HepG2 (cell line): Measurements from ENCODE around the gene POLR1C. TPM values are rescaled to one million over a fixed set of nuclear protein-coding genes. Genes with fewer than 3 reads are reported as not detected.

Experiments used
- ERF ChIP-seq: IDR thresholded peaks from 2 replicates; pipeline ENCODE4 v1.6.1; 2018; ENCODE audit warnings: missing biosample characterization, missing genetic modification reagents
- ETV6 ChIP-seq: sonication (generic); formaldehyde crosslinking; conservative IDR thresholded peaks from 2 replicates; pipeline ENCODE4 v1.4.0; 2020; ENCODE audit warnings: missing genetic modification reagents
- KAT8 ChIP-seq: IDR thresholded peaks from 2 replicates; pipeline ENCODE4 v1.6.1; 2016; ENCODE audit warnings: missing genetic modification reagents, missing compliant biosample characterization
- MAZ ChIP-seq, 2 experiments: sonication (generic) in 1 of 2; formaldehyde crosslinking in 1 of 2; IDR thresholded peaks; 2 replicates each; pipeline versions ENCODE4 v1.5.0 to v1.6.1; 2012 to 2020; ENCODE audit warnings: low read depth in 2 of 2, mild to moderate bottlenecking in 2 of 2, borderline replicate concordance in 1 of 2, improper control_type of control experiment in 1 of 2, low read length in 1 of 2, missing genetic modification reagents in 1 of 2, moderate library complexity in 1 of 2
- NFKB2 ChIP-seq: sonication (generic); formaldehyde crosslinking; IDR thresholded peaks from 2 replicates; pipeline ENCODE4 v1.4.0; 2020; ENCODE audit warnings: missing genetic modification reagents, borderline replicate concordance
- RNF2 ChIP-seq: fragments of 450-650 bp; conservative IDR thresholded peaks from 2 replicates; pipeline ENCODE4 v1.6.1; 2016; ENCODE audit warnings: low read depth
- STAT5B ChIP-seq: sonication (generic); formaldehyde crosslinking; IDR thresholded peaks from 2 replicates; pipeline ENCODE4 v1.4.0; 2020; ENCODE audit warnings: missing genetic modification reagents
- THAP11 ChIP-seq: IDR thresholded peaks from 2 replicates; pipeline ENCODE4 v1.6.1; 2016; ENCODE audit warnings: missing biosample characterization, missing genetic modification reagents
- ZNF362 ChIP-seq: sonication (generic); formaldehyde crosslinking; IDR thresholded peaks from 2 replicates; pipeline ENCODE4 v1.4.0; 2020; ENCODE audit warnings: missing genetic modification reagents, mild to moderate bottlenecking, borderline replicate concordance
- ZNF569 ChIP-seq: sonication (generic); formaldehyde crosslinking; IDR thresholded peaks from 2 replicates; pipeline ENCODE4 v1.5.0; 2020; ENCODE audit warnings: mild to moderate bottlenecking, missing genetic modification reagents, moderate library complexity, borderline replicate concordance
- ZNF616 ChIP-seq: sonication (generic); formaldehyde crosslinking; IDR thresholded peaks from 2 replicates; pipeline ENCODE4 v1.5.0; 2020; ENCODE audit warnings: low read depth, mild to moderate bottlenecking, missing genetic modification reagents
- polyA plus RNA-seq, 8 experiments: library from polyadenylated mRNA; depleted of rRNA in 3 of 8; stranded (reverse) in 7 of 8; unstranded in 1 of 8; fragments of >200 nt; fragmentation: Illumina TruSeq in 4 of 8; extraction: Trizol in 4 of 8; gene quantifications; 2 replicates each; pipeline versions ENCODE4 v1.2.1 to v1.2.3, GENCODE V29; 2011 to 2016; ENCODE audit warnings: low read depth in 4 of 8, missing spikeins in 1 of 8, mixed read lengths in 1 of 8; ENCODE audit not compliant: insufficient read depth in 1 of 8
- total RNA-seq, 5 experiments: library from RNA; depleted of rRNA; stranded (reverse); fragments of >200 nt; fragmentation: Illumina TruSeq; extraction: Trizol; gene quantifications; 2 replicates each; pipeline ENCODE4 v1.2.3, GENCODE V29; 2016; ENCODE audit warnings: low read depth in 1 of 5
- TF ChIP-seq, protein P1 (sequence below): IDR thresholded peaks from 2 replicates; pipeline ENCODE4 v1.6.1; 2016; ENCODE audit warnings: missing compliant biosample characterization, missing genetic modification reagents, borderline replicate concordance
- TF ChIP-seq, protein P2 (sequence below): sonication (generic); formaldehyde crosslinking; IDR thresholded peaks from 2 replicates; pipeline ENCODE4 v1.4.0; 2020; ENCODE audit warnings: mild to moderate bottlenecking, missing genetic modification reagents, borderline replicate concordance
- TF ChIP-seq, protein P3 (sequence below): sonication (generic); formaldehyde crosslinking; IDR thresholded peaks from 2 replicates; pipeline ENCODE4; 2020; ENCODE audit warnings: missing genetic modification reagents, mild to moderate bottlenecking, borderline replicate concordance

The POLR1C gene
- total and polyA plus RNA-seq, 2 of the 13 experiments (the other 11 are each of a cell fraction or from before 2014, with no cell fraction given): 62.6 to 72.2 TPM

GRCh38 chr6:43509142-43509983 is 7.5 kb upstream of the POLR1C start (continued):
- TF ChIP-seq THAP11 (no peak), ERF (CRISPR knock-in tag) (peak; percentile 37; the same call in 1 of the 2 replicates), NFKB2 (peak; percentile 69; the same call in 1 of the 2 replicates), ZNF362 (CRISPR knock-in tag) (no peak), ZNF616 (CRISPR knock-in tag) (peak; percentile 40; the same call in 1 of the 2 replicates), MAZ (IDR thresholded peaks at IDR 0.05; ENCODE audit: borderline replicate concordance, low read depth, low read length) (no peak), MAZ (CRISPR knock-in tag; IDR thresholded peaks at IDR 0.05; ENCODE audit: low read depth) (no peak; the same call in 1 of the 2 replicates), STAT5B (CRISPR knock-in tag) (0 out of 2 replicates have a peak, but pooled peaks have one; percentile 25), RNF2 (peak; percentile 77), ETV6 (CRISPR knock-in tag) (peak; percentile 68; the same call in 1 of the 2 replicates), ZNF569 (CRISPR knock-in tag) (0 out of 2 replicates have a peak, but pooled peaks have one; percentile 36), KAT8 (CRISPR knock-in tag) (0 out of 2 replicates have a peak, but pooled peaks have one; percentile 30)
- TF ChIP-seq, protein P1, sequence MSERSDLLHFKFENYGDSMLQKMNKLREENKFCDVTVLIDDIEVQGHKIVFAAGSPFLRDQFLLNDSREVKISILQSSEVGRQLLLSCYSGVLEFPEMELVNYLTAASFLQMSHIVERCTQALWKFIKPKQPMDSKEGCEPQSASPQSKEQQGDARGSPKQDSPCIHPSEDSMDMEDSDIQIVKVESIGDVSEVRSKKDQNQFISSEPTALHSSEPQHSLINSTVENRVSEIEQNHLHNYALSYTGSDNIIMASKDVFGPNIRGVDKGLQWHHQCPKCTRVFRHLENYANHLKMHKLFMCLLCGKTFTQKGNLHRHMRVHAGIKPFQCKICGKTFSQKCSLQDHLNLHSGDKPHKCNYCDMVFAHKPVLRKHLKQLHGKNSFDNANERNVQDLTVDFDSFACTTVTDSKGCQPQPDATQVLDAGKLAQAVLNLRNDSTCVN (CRISPR knock-in tag): peak; percentile 75; the same call in 1 of the 2 replicates
- TF ChIP-seq, protein P2, sequence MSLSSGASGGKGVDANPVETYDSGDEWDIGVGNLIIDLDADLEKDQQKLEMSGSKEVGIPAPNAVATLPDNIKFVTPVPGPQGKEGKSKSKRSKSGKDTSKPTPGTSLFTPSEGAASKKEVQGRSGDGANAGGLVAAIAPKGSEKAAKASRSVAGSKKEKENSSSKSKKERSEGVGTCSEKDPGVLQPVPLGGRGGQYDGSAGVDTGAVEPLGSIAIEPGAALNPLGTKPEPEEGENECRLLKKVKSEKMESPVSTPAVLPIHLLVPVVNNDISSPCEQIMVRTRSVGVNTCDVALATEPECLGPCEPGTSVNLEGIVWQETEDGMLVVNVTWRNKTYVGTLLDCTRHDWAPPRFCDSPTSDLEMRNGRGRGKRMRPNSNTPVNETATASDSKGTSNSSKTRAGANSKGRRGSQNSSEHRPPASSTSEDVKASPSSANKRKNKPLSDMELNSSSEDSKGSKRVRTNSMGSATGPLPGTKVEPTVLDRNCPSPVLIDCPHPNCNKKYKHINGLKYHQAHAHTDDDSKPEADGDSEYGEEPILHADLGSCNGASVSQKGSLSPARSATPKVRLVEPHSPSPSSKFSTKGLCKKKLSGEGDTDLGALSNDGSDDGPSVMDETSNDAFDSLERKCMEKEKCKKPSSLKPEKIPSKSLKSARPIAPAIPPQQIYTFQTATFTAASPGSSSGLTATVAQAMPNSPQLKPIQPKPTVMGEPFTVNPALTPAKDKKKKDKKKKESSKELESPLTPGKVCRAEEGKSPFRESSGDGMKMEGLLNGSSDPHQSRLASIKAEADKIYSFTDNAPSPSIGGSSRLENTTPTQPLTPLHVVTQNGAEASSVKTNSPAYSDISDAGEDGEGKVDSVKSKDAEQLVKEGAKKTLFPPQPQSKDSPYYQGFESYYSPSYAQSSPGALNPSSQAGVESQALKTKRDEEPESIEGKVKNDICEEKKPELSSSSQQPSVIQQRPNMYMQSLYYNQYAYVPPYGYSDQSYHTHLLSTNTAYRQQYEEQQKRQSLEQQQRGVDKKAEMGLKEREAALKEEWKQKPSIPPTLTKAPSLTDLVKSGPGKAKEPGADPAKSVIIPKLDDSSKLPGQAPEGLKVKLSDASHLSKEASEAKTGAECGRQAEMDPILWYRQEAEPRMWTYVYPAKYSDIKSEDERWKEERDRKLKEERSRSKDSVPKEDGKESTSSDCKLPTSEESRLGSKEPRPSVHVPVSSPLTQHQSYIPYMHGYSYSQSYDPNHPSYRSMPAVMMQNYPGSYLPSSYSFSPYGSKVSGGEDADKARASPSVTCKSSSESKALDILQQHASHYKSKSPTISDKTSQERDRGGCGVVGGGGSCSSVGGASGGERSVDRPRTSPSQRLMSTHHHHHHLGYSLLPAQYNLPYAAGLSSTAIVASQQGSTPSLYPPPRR: 0 out of 2 replicates have a peak, but pooled peaks have one; percentile 10
- TF ChIP-seq, protein P3, sequence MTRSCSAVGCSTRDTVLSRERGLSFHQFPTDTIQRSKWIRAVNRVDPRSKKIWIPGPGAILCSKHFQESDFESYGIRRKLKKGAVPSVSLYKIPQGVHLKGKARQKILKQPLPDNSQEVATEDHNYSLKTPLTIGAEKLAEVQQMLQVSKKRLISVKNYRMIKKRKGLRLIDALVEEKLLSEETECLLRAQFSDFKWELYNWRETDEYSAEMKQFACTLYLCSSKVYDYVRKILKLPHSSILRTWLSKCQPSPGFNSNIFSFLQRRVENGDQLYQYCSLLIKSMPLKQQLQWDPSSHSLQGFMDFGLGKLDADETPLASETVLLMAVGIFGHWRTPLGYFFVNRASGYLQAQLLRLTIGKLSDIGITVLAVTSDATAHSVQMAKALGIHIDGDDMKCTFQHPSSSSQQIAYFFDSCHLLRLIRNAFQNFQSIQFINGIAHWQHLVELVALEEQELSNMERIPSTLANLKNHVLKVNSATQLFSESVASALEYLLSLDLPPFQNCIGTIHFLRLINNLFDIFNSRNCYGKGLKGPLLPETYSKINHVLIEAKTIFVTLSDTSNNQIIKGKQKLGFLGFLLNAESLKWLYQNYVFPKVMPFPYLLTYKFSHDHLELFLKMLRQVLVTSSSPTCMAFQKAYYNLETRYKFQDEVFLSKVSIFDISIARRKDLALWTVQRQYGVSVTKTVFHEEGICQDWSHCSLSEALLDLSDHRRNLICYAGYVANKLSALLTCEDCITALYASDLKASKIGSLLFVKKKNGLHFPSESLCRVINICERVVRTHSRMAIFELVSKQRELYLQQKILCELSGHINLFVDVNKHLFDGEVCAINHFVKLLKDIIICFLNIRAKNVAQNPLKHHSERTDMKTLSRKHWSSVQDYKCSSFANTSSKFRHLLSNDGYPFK (CRISPR knock-in tag): 0 out of 2 replicates have a peak, but pooled peaks have one; percentile 44
